Panc1 (cell line): ENCODE data around the gene YTHDC2.
"Not testable (repeated sequence)": the region's sequence is repeated elsewhere in the genome, so short reads cannot be mapped to it uniquely, and the experiment has no call there.

Experiments
- CTCF ChIP-seq: fragments of 450-650 bp; IDR thresholded peaks from 2 replicates; pipeline ENCODE4 v1.5.1; 2017; ENCODE audit warnings: mild to moderate bottlenecking
- POLR2AphosphoS5 ChIP-seq: IDR thresholded peaks from 2 replicates; pipeline ENCODE4 v1.6.1; 2012; ENCODE audit warnings: mild to moderate bottlenecking, low read depth, low read length, moderate library complexity
- REST ChIP-seq, 2 experiments: IDR thresholded peaks; 2 replicates each; pipeline ENCODE4 v1.6.1; 2011 to 2012; ENCODE audit warnings: low read depth in 2 of 2, control low read depth in 1 of 2, low read length in 1 of 2, mild to moderate bottlenecking in 1 of 2, moderate library complexity in 1 of 2; ENCODE audit not compliant: insufficient read depth in 1 of 2
- SIN3A ChIP-seq: IDR thresholded peaks from 2 replicates; pipeline ENCODE4 v1.6.1; 2012; ENCODE audit warnings: low read depth, mild to moderate bottlenecking, low read length, moderate library complexity, borderline replicate concordance; ENCODE audit not compliant: insufficient read depth
- TCF7L2 ChIP-seq: IDR thresholded peaks from 2 replicates; pipeline ENCODE4 v1.6.1; 2011; ENCODE audit warnings: mild to moderate bottlenecking, low read depth, low read length, inconsistent platforms

- not testable (repeated sequence) for TF ChIP-seq CTCF; POLR2AphosphoS5; SIN3A; TCF7L2; REST (IDR thresholded peaks at IDR 0.05; ENCODE audit: insufficient read depth in 1 of 2, low read depth in 2 of 2, low read length in 1 of 2)
Observed at GRCh38 chr5:113603246-113603645, 89.8 kb downstream of the YTHDC2 start.
